Activated T-helper 17 cell treated with anti-CD3 and anti-CD28 coated beads, Interleukin-2, amount 50 U/mL, for 72 hours (primary cell): ENCODE measurements around the gene KRTAP4-6. TPM values are rescaled to one million over a fixed set of nuclear protein-coding genes. Genes with fewer than 3 reads are reported as not detected.
"Not testable (repeated sequence)": the region's sequence is repeated elsewhere in the genome, so short reads cannot be mapped to it uniquely, and the experiment has no call there.

Experiments used
- ATAC-seq: fragments of 150-1000 bp; cut with Tn5 transposase; replicated peaks from 2 replicates; pipeline ENCODE4 v1.10.0; 2021; ENCODE audit warnings: mild to moderate bottlenecking, moderate library complexity
- H3K27ac Mint-ChIP-seq: one replicate; pipeline ENCODE4 v1.8.0; 2022; ENCODE audit warnings: mixed read lengths
- H3K27me3 Mint-ChIP-seq: one replicate; pipeline ENCODE4 v1.8.0; 2022; ENCODE audit warnings: mixed read lengths
- H3K36me3 Mint-ChIP-seq: one replicate; pipeline ENCODE4 v1.8.0; 2022; ENCODE audit warnings: low read depth, mild to moderate bottlenecking, mixed read lengths
- H3K4me1 Mint-ChIP-seq: one replicate; pipeline ENCODE4 v1.8.0; 2022; ENCODE audit warnings: mixed read lengths
- H3K4me3 Mint-ChIP-seq: one replicate; pipeline ENCODE4 v1.8.0; 2022; ENCODE audit warnings: mild to moderate bottlenecking, mixed read lengths
- H3K9me3 Mint-ChIP-seq: one replicate; pipeline ENCODE4 v1.8.0; 2022; ENCODE audit warnings: mixed read lengths
- total RNA-seq, 2 donors: library from RNA; stranded (reverse); gene quantifications; one replicate each; pipeline ENCODE4 v1.2.3, GENCODE V29; 2022

Gene KRTAP4-6
- total RNA-seq, 2 donors from 2014 or later = not detected

DNA sequence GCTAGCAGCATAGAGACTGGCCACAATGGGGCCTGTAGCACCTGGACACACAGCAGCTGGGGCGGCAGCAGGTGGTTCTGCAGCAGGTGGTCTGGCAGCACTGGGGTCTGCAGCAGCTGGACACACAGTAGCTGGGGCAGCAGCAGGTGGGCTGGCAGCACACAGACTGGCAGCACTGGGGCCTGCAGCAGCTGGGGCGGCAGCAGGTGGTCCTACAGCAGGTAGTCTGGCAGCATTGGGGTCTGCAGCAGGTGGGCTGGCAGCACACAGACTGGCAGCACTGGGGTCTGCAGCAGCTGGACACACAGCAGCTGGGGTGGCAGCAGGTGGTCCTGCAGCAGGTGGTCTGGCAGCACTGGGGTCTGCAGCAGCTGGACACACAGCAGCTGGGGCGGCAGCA lies 19.8 kb upstream of the KRTAP4-6 start:
- not testable (repeated sequence) for H3K27ac Mint-ChIP-seq, H3K27me3 Mint-ChIP-seq, H3K36me3 Mint-ChIP-seq, H3K4me1 Mint-ChIP-seq, ATAC-seq, H3K9me3 Mint-ChIP-seq, H3K4me3 Mint-ChIP-seq

DNA sequence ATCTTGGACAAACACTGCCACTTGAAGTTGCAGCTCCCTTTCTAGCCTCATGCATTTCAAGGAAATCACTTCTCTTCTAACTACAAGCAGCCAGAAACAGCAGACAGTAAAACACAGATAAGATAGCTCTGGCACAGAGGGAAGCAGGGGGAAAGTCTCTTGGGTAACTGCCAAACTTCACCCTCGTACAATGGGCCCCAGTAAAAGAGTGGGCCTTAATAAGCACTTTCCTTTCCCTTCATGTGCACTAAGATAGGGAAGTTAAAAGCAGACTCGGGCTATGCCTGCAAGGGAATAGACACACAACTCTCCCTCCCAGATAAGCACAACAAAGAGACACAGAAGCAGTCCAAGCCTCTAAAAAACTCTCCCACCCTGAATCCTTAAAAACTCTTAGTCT lies 13.5 kb upstream of the KRTAP4-6 start:
- Mint-ChIP-seq H3K4me1 (no peaks in the 10 kb centered on the region), H3K27me3 (peaks cover 6% of the 10 kb centered on the region), H3K9me3 (no peaks in the 10 kb centered on the region), H3K27ac (no peak overlapping the region), H3K4me3 (no peak overlapping the region), H3K36me3 (no peaks in the 10 kb centered on the region)
- ATAC-seq = no peak

DNA sequence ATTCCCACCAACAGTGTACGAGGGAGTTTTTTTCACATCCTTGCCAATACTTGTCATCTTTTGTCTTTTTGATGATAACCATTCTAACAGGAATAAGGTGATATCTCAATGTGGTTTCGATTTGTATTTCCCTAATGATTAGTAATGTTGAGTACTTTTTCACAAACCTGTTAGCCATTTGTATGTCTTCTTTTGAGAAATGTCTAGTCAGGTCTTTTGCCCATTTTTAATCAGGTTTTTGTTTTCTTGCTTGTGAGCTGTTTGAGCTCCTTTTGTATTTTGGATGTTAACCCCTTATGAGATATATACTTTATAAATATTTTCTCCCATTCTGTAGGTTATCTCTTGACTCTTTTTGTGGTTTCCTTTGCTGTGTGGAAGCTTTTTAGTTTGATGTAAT lies 11.2 kb upstream of the KRTAP4-6 start:
- no peak for ATAC-seq
- no peaks in the 10 kb centered on the region for H3K27me3 Mint-ChIP-seq
- H3K4me1 Mint-ChIP-seq = no peaks in the 10 kb centered on the region
- H3K36me3 Mint-ChIP-seq = no peaks in the 10 kb centered on the region
- H3K27ac Mint-ChIP-seq = no peak overlapping the region
- no peaks in the 10 kb centered on the region for H3K9me3 Mint-ChIP-seq
- no peak overlapping the region for H3K4me3 Mint-ChIP-seq

DNA sequence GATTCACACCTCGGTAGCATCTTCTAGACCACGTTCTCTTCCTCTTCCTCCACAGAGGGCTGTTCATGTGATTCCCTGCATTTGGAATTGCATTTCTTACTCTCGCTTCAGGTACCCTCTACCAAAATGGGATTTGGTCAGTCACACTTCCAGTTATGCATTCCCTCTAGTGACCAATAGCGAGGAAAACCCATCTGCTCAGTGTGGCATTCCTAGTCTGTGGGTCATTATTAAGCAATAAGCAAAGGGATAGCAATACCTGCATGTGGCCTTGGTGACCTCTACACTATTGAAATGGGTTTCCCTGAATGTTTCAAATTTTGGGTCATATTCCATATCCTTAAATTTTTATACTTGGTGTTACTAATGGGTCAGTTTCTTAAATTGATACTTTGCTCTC lies 9.7 kb upstream of the KRTAP4-6 start:
- ATAC-seq = no peak
- Mint-ChIP-seq H3K36me3 (no peaks in the 10 kb centered on the region), H3K9me3 (no peaks in the 10 kb centered on the region), H3K27ac (no peak overlapping the region), H3K4me1 (no peaks in the 10 kb centered on the region), H3K27me3 (no peaks in the 10 kb centered on the region), H3K4me3 (no peak overlapping the region)

DNA sequence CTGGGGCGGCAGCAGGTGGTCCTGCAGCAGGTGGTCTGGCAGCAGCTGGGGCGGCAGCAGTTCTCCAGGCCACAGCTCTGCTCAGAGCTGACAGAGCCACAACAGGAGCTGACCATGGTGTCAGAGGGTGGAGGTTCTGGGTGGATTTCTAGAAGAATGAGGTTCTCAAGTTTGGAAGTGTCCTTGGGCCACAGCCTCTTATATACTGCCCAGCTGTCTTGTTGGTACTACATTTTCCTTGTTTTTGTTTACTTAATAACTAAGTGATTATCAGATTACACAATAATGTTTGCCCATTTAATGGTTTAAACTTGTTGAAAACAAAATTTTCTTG lies 9.3 kb upstream of the KRTAP4-6 start, which contains the start of gene KRTAP4-5:
Gene KRTAP4-5 (minus strand): TSS at position 174 of the 334 bp plus-strand sequence. CDS start 58 bp downstream, at position 116.
- Mint-ChIP-seq H3K27me3 (no peaks in the 10 kb centered on the region), H3K4me3 (no peak within 1 kb of the TSS), H3K36me3 (no peaks in the 10 kb centered on the region), H3K27ac (no peak within 1 kb of the TSS), H3K4me1 (no peaks in the 10 kb centered on the region), H3K9me3 (no peaks in the 10 kb centered on the region)
- ATAC-seq = no peak

DNA sequence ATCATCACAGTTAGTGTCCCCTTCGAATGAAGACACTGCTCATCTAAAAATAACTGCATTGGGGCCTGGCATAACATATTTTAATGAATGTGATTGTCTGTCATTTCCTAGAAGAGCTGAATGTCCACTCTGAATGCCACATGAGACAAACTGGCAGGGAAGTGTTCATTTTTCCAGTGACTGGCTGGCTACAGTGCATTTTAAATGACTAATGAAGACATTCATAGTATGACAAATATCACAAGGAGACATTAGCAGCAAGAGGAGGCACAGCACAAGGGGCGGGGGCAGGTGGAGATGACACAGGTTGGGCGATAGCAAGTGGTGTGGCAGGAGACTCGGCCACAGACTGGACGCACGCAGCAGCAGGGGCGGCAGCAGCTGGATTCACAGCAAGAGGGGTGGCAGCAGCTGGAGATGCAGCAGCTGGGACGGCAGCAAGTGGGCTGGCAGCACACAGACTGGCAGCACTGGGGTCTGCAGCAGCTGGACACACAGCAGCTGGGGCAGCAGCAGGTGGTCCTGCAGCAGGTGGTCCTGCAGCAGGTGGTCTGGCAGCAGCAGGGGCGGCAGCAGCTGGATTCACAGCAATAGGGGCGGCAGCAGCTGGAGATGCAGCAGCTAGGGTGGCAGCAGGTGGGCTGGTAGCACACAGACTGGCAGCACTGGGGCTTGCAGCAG lies 8.8 kb upstream of the KRTAP4-6 start:
- H3K4me3 Mint-ChIP-seq, H3K36me3 Mint-ChIP-seq, H3K9me3 Mint-ChIP-seq, ATAC-seq, H3K27ac Mint-ChIP-seq, H3K27me3 Mint-ChIP-seq, H3K4me1 Mint-ChIP-seq: not testable (repeated sequence)

DNA sequence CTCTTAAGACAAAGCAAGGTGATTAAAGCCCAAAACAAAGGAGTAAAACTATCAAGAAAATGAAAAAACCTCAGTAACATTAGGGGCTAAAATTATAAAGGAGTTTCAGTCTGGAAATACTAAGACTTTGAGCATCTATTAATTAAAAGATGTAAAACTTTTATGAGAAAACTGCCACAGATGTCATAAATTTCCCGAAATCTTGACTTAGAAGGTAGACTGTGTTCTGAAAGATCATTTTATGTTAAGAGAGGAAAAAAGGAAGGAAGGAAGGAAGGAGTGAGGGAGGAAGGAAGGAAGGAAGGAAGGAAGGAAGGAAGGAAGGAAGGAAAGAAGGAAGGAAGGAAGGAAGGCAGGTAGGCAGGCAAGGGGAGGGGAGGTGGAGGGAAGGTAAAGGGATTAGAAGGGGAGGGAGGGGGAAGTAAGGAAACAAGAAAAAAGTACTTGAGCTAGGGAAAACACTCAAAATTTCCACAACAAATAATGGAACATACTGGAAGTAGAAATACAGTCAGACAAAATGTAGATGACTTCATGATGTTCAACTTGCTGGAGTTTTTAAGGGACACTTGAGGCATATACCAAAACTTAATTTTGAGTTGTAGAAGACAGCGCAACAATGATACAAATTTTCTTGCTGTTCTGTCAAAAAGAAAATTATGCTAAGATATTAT lies 7.3 kb upstream of the KRTAP4-6 start:
- no peak for ATAC-seq
- no peaks in the 10 kb centered on the region for H3K36me3 Mint-ChIP-seq
- H3K9me3 Mint-ChIP-seq = peaks cover 10% of the 10 kb centered on the region
- H3K27me3 Mint-ChIP-seq = no peaks in the 10 kb centered on the region
- no peaks in the 10 kb centered on the region for H3K4me1 Mint-ChIP-seq
- no peak overlapping the region for H3K4me3 Mint-ChIP-seq
- H3K27ac Mint-ChIP-seq = no peak overlapping the region

DNA sequence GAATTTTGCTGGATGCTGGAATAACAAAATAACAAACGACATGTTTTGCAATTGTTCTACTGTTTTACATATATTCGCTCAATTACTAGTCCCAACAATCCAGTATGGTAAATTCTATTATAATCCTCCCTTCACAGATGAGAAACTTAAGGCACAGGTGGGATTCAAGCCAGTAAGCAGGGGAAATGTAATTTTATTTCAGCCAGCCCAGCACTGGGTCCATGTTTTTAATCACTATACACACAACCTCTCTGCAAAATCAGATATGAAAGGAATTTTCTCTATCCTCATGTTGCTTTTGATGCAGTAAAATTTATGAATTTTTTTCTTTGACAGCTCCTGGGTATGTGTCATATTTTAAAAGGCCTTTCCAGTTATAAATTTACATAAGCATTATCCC lies 4.9 kb upstream of the KRTAP4-6 start:
- H3K27ac Mint-ChIP-seq = no peak overlapping the region
- no peak overlapping the region for H3K4me3 Mint-ChIP-seq
- no peaks in the 10 kb centered on the region for H3K36me3 Mint-ChIP-seq
- no peak for ATAC-seq
- H3K4me1 Mint-ChIP-seq = no peaks in the 10 kb centered on the region
- H3K9me3 Mint-ChIP-seq = peaks cover 18% of the 10 kb centered on the region
- H3K27me3 Mint-ChIP-seq = no peaks in the 10 kb centered on the region

DNA sequence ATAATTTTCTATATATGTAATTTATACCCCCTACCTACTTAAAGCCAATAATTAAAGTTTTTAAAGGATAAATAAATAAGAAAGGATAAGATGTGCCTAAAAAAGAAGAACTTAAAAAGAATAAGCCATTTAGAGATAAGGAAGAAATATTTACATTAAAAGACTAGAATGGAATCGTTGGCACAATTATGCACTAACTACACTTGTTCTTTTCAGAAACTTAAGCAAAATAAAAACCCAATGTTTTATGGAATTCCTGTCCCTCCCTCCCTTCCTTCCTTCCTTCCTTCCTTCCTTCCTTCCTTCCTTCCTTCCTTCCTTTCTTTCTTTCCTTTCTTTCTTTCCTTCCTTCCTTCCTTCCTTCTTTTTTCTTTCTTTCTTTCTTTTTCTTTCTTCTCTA lies 4.5 kb upstream of the KRTAP4-6 start:
- Mint-ChIP-seq H3K4me1 (no peaks in the 10 kb centered on the region), H3K36me3 (no peaks in the 10 kb centered on the region), H3K27ac (no peak overlapping the region), H3K9me3 (peaks cover 18% of the 10 kb centered on the region), H3K4me3 (no peak overlapping the region), H3K27me3 (no peaks in the 10 kb centered on the region)
- no peak for ATAC-seq

DNA sequence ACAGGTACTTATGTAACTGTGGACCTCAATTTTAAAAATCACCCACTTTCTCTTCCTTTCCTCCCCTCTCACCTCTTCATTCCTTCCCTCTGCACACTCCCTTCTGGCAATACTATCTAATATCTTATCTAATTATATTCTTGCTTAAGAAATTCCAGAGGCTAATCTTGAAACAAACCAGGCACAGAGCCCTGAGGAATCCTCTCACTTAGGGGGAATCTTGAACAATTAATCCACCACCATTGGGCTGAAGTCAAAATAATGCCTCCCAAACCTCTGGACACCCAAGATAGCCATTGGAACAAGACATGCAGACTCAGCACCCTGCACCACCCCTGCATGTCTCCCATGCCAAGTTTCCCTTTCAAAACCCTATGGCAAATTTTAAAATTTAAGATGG lies 1.0 kb upstream of the KRTAP4-6 start:
- Mint-ChIP-seq H3K36me3 (no peaks in the 10 kb centered on the region), H3K4me3 (no peak overlapping the region)
- no peak for ATAC-seq

DNA sequence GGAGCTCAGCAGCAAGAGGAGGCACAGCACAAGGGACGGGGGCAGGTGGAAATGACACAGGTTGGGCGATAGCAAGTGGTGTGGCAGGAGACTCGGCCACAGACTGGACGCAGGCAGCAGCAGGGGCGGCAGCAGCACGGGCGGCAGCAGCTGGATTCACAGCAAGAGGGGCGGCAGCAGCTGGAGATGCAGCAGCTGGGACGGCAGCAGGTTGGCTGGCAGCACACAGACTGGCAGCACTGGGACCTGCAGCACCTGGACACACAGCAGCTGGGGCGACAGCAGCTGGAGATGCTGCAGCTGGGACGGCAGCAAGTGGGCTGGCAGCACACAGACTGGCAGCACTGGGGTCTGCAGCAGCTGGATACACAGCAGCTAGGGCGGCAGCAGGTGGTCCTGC lies 479 bp downstream of the KRTAP4-6 start:
- not testable (repeated sequence) for H3K4me1 Mint-ChIP-seq, H3K4me3 Mint-ChIP-seq, H3K27me3 Mint-ChIP-seq, H3K27ac Mint-ChIP-seq, ATAC-seq, H3K36me3 Mint-ChIP-seq
- H3K9me3 Mint-ChIP-seq = peaks cover 23% of the 10 kb centered on the region

More for the DNA sequence above, 1.0 kb upstream of the KRTAP4-6 start:
- Mint-ChIP-seq H3K4me1 (no peaks in the 10 kb centered on the region), H3K27ac (no peak overlapping the region), H3K27me3 (no peaks in the 10 kb centered on the region), H3K9me3 (peaks cover 23% of the 10 kb centered on the region)

DNA sequence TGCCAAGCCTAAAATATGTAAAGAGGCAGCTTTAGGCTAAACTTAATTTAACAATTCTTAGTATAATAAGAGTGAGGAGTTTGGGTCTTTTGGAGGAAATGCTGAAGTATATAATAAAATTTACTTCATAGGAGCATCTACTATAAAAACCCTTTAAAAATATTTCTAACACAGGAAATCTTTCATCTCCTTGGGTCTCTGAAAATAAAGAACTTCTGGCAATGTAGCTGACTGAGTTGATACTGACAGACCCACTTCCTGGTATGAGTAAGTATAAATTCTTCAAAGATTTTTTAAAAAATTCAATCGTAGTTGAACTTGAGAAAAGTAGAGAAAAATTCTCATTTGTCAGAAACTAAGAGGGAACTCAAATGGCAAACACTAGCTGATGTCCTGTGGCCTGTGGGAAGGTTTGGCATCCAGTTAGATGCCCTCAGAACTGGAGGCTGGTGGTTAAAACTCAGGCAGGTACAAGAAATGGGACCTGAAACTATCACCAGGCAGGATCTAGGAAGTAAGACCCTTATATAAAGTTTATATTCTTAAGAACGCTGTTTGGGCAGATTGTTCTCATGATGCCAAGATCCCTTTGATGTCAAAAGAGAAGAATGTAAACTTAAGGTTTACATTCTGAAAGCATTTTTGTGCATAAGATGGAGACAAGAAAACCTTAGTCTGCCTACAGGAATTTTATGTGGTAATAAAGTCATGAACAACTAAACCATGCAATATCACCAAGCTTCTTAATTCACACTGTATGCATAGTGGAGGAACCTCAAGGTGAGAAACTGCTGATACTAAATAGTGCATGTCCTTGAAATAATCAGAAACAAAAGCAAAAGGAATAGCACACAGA lies 6.2 kb downstream of the KRTAP4-6 start:
- Mint-ChIP-seq H3K27me3 (no peaks in the 10 kb centered on the region), H3K27ac (peak overlapping the region; percentile 60), H3K4me1 (peaks cover 5% of the 10 kb centered on the region), H3K9me3 (no peaks in the 10 kb centered on the region), H3K36me3 (no peaks in the 10 kb centered on the region), H3K4me3 (no peak overlapping the region)
- ATAC-seq = no peak

DNA sequence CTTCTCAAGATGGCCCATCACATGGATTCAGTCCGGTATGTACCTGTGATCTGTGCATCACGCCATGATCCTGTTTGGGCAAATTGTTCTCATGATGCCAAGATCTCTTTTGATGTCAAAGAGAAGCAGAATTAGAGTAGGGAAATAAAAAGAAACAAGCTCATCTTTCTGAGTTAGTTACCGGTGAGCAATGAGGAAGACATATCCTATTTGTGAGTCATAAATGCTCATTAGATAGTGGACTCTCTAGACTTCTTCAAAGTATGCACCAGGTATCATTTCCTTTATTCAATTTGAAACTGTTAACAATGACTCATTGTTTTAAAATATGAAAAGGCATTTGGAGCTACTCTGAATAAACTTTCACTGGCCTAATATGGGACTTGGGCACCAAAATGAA lies 8.4 kb downstream of the KRTAP4-6 start:
- H3K9me3 Mint-ChIP-seq = no peaks in the 10 kb centered on the region
- H3K4me3 Mint-ChIP-seq = no peak overlapping the region
- ATAC-seq = peak; percentile 66
- no peaks in the 10 kb centered on the region for H3K27me3 Mint-ChIP-seq
- no peak overlapping the region for H3K27ac Mint-ChIP-seq
- H3K4me1 Mint-ChIP-seq = peaks cover 5% of the 10 kb centered on the region
- H3K36me3 Mint-ChIP-seq = no peaks in the 10 kb centered on the region

DNA sequence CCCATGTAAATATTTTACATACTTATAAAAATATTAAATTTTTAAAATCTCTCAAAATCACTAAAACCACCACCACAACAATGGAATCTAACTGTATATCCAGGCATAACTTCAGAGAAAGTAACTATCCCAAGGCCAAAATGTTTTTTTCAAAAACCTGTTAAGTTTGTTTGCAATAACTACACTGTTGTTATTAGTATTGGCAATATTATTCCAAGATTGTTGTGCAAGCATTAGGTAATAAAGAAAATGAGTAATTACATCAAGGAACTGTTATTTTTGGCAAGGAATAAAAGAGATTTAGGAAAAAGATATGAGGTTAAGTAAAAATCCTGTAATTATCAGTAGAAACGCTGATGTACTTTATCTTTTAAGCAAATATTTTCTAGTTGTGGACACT lies 13.0 kb downstream of the KRTAP4-6 start:
- ATAC-seq = no peak
- H3K36me3 Mint-ChIP-seq = no peaks in the 10 kb centered on the region
- H3K4me3 Mint-ChIP-seq = no peak overlapping the region
- H3K4me1 Mint-ChIP-seq = peaks cover 22% of the 10 kb centered on the region
- no peaks in the 10 kb centered on the region for H3K27me3 Mint-ChIP-seq
- H3K27ac Mint-ChIP-seq = no peak overlapping the region
- H3K9me3 Mint-ChIP-seq = peaks cover under 1% of the 10 kb centered on the region

DNA sequence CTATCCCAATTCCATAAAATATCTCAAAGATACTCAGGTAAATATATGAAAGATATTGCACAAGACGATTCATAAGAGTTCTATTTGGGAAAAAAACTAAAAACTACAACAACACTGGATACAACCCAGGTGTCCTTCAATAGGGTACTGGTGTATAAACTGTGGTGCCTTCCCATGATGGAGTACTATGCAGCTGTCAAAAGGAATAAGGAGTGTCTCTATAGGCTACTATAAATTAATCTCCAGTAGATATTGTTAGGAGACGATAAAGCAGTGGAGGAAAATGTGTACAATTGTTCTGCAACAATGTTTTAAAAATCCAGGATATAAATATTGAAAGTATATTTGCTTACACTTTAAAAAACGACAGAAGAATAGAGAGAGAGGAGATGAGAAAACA lies 13.9 kb downstream of the KRTAP4-6 start:
- H3K36me3 Mint-ChIP-seq = no peaks in the 10 kb centered on the region
- no peak overlapping the region for H3K4me3 Mint-ChIP-seq
- ATAC-seq = no peak
- no peaks in the 10 kb centered on the region for H3K27me3 Mint-ChIP-seq
- peaks cover 17% of the 10 kb centered on the region for H3K4me1 Mint-ChIP-seq
- peaks cover 3% of the 10 kb centered on the region for H3K9me3 Mint-ChIP-seq
- no peak overlapping the region for H3K27ac Mint-ChIP-seq
